Measurements from ENCODE around the gene SAMD15.
"Not testable (repeated sequence)": the region's sequence is repeated elsewhere in the genome, so short reads cannot be mapped to it uniquely, and the experiment has no call there.

Gene SAMD15

GRCh38 chr14:77407158-77407557 lies 30.0 kb downstream of the SAMD15 start:
- no peak overlapping the region for H3K4me3 ChIP-seq (ENCODE audit: low read length)
- TF ChIP-seq ZNF274 (IDR thresholded peaks at IDR 0.05; ENCODE audit: low read depth, low read length) = no peak

- H3K4me3 ChIP-seq (ENCODE audit: low read length) = no peak overlapping the region
- TF ChIP-seq ZNF274 (IDR thresholded peaks at IDR 0.05; ENCODE audit: low read depth, low read length) = no peak
Observed at GRCh38 chr14:77409131-77409533, 32.0 kb downstream of the SAMD15 start.

- H3K4me3 ChIP-seq (ENCODE audit: low read length) = not testable (repeated sequence)
Observed at GRCh38 chr14:77415403-77416030, 38.3 kb downstream of the SAMD15 start.

- H3K4me3 ChIP-seq (ENCODE audit: low read length) = not testable (repeated sequence)
Observed at GRCh38 chr14:77416098-77416497, 38.9 kb downstream of the SAMD15 start.

GRCh38 chr14:77416836-77417235 lies 39.7 kb downstream of the SAMD15 start:
- TF ChIP-seq ZNF274 (IDR thresholded peaks at IDR 0.05; ENCODE audit: low read depth, low read length) = no peak
- no peak overlapping the region for H3K4me3 ChIP-seq (ENCODE audit: low read length)

- TF ChIP-seq ZNF274 (IDR thresholded peaks at IDR 0.05; ENCODE audit: low read depth, low read length) = no peak
- no peak overlapping the region for H3K4me3 ChIP-seq (ENCODE audit: low read length)
Observed at GRCh38 chr14:77421201-77421600, 44.0 kb downstream of the SAMD15 start.

- TF ChIP-seq ZNF274 (IDR thresholded peaks at IDR 0.05; ENCODE audit: low read depth, low read length) = no peak
- H3K4me3 ChIP-seq (ENCODE audit: low read length) = no peak within 1 kb of the TSS
Observed at GRCh38 chr14:77423423-77423822, 46.2 kb downstream of the SAMD15 start, which contains the start of gene NOXRED1. Gene NOXRED1 (minus strand): TSS chr14:77423523. CDS start chr14:77422889, 634 bp downstream.

- H3K4me3 ChIP-seq (ENCODE audit: low read length) = no peak overlapping the region
Observed at GRCh38 chr14:77424862-77425261, 47.7 kb downstream of the SAMD15 start.

GRCh38 chr14:77426396-77426795 lies 49.2 kb downstream of the SAMD15 start:
- no peak for TF ChIP-seq ZNF274 (IDR thresholded peaks at IDR 0.05; ENCODE audit: low read depth, low read length)
- H3K4me3 ChIP-seq (ENCODE audit: low read length) = no peak overlapping the region

More at GRCh38 chr14:77424862-77425261, 47.7 kb downstream of the SAMD15 start:
- TF ChIP-seq ZNF274 (IDR thresholded peaks at IDR 0.05; ENCODE audit: low read depth, low read length) = no peak

GRCh38 chr14:77436042-77436441 lies 58.9 kb downstream of the SAMD15 start:
- TF ChIP-seq ZNF274 (IDR thresholded peaks at IDR 0.05; ENCODE audit: low read depth, low read length) = no peak
- H3K4me3 ChIP-seq (ENCODE audit: low read length) = no peak overlapping the region

GRCh38 chr14:77438596-77438995 lies 61.4 kb downstream of the SAMD15 start:
- H3K4me3 ChIP-seq (ENCODE audit: low read length) = no peak overlapping the region
- TF ChIP-seq ZNF274 (IDR thresholded peaks at IDR 0.05; ENCODE audit: low read depth, low read length) = no peak

GRCh38 chr14:77439861-77440260 lies 62.7 kb downstream of the SAMD15 start:
- no peak overlapping the region for H3K4me3 ChIP-seq (ENCODE audit: low read length)
- no peak for TF ChIP-seq ZNF274 (IDR thresholded peaks at IDR 0.05; ENCODE audit: low read depth, low read length)

Data from GM08714 (cell line).